GM18873 (cell line): ENCODE measurements around the gene TMEM119.

Experiments used
- ATAC-seq: cut with Tn5 transposase; IDR thresholded peaks from one replicate; pipeline ENCODE4 v1.9.1; 2021; ENCODE audit warnings: mild to moderate bottlenecking, moderate library complexity, moderate number of reproducible peaks; ENCODE audit not compliant: unreplicated experiment, low FRiP score

The TMEM119 gene

DNA sequence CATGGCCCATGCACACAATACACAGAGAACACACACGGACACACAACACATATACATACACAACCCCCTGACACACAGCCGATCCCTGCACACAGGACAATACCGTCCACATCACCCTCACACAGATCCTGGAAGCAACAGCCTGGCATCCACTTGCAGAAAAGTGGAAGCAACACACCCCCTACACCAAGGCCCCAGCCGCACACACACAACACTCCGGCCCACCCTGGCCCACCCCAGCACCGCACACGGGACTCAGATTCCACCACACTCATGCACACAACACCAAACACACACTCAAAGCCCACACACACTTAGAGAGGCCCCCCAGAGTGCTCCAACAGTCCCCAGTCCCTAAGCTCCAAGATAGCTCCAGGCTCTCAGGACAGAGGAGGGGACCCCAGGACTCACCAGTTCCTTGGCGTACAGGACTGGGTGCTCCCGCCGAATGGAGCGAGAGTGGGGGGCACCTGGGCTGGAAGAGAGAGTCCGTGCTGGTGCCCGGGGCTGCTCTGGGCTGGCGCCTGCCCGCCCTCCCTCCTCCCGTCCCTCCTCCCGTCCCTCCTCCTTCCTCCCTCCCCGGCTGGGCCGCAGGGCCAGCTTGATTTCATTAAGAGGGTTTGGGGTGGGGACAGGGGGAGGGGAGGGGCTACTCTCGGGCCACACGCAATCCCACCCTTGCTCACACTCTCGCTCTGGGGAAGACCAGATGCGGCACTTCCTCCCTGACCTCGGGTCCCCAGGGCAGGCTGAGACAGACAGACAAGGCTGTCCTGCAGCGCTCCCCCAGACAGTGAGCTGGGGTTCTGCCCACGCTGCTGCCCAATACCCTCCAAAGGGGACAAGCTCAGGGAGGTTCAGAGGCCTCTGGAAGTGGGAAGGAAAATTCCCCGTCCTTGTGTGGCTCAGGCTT lies at the start of gene TMEM119:
Gene TMEM119 (minus strand): TSS at position 526 of the 913 bp plus-strand sequence. CDS start 5,701 bp downstream, outside the sequence.
- no peak for ATAC-seq

DNA sequence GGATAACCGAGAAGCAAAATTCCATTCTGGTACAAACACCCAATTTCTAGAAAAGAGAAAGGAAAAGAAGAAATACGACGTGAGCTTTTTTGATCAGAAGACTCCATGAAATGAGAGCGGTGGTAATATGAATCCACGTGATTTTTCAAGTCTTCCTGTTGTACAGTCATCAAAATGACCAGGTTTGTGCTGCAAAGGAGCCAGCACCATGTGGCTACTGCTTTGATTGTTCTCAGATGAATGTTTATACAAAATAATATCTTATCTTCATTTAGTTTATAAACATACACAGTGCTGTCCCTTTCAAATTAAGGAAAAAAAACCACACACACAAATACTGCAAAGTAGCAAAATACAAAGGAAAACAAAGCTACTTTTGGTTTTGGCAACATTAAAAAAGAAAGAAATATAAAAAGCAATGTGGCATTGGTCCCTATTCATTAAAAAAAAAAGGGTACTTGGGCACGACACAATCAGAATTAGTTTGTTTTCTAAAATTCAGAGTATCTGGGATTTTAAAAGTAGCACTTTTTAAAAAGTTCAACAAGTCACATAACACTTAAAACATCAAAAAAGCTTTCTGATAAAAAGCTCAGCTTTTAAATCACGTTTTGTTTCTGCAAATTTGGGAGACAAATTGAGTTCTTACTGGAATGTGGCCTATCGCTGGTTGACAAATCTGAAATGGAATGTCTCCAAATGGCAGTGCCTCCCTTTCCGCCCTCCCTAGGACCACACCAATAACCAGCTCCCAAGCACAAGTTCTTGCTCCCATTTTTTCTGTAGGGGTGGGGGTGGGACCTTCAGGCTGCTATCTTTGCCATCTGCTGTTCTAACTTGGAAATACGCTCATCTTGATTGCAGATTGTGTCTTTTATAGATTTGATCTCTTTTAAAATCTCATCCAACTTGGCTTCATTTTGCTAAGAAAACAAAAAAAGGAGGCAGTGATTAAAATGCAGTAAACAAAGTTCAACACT lies 49.0 kb upstream of the TMEM119 start:
- no peak for ATAC-seq

DNA sequence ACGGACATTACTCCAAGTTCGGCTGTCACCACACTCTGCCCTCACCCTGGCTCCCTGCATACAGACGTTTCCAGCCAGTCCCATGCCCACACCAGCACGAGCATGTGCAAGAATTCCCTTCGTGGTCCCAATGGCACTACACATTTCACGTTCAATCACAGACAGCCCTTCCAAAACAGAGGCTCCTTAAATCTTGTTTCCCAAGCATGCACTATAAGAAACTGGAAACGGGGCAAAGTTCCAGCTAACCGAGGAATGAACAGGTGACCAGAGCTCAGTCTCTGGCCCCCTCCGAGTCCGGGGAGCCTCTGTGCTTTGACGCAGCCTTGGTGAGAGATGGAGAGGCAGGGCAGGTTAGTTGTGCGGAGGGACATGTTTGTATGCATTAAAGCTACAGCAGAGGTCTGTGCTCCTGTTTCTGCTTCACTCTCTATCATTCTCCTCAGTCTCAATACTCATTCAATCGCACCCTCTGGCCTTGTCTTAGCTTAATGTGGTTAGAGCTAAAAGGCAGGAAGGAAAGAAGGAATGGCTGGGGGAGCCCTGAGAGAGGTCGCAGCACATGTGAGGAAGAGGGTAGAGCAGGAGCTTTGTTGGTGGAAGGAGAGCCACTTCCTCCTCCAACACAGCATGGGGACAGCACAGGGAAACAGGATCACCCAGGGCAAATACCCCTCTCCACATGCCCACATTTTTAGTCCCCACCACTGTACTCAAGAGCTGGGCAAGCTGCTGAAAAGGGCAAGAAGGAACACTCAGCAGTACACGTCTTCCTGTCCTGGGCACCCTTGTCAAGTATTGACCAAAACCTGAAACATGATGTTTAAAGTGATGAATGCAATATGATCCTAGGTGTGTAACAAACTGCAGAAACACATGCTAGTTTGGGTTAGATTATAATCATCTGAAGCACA lies 48.1 kb upstream of the TMEM119 start:
- ATAC-seq = no peak

DNA sequence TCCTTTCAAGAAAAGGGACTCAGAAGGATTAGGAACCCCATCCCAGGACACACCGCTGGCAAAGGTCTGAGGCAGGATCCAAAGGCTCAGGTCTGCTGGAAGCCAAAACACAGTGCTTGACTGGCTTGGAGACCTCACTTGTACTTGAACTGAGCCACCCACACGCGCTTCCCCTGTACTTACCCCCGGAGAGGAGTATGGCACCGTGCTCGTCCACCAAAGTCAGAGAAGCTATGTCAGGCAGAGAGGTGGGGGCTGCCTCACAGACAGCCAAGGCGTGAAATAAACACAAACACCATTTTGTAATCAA lies 46.9 kb upstream of the TMEM119 start:
- no peak for ATAC-seq

- no peak for ATAC-seq
These were observed 46.3 kb upstream of the TMEM119 start for GRCh38 chr12:108643941-108644810.

DNA sequence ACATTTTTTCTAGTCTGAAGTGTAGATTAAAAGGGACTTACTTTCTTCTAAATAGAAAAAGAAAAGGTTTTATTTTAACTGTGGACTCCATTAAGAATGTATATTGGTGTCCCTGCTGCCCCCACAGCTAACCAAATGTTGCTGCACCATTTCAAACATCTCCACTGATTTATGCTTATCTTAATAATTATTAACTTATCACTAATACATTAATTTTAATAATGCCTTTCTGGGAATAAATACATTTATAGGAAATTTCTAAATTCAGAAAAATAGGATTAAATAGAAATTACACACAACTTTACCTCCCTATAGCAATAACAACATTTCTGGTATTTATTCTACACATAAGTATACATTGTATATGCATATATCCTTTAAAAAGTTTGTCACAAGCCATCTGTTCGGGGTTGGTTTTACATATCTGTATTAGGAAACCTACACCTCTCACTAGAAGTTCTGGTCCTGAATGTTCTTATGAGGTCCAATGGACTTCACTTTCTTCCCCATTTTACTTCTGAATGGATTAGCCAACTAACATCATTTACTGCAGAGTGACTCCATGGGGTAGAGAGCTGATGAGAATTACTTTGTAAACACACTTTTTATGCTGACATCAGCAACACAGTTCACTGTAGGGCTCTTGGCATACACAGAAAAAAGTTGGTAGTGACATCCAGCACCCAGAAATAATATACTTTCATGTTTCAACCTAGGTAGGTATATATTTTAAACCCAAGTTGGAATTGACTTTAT lies 45.2 kb upstream of the TMEM119 start:
- ATAC-seq = no peak

GRCh38 chr12:108642269-108642870 lies 44.5 kb upstream of the TMEM119 start:
- ATAC-seq = no peak

GRCh38 chr12:108641446-108642268 lies 43.8 kb upstream of the TMEM119 start:
- no peak for ATAC-seq

DNA sequence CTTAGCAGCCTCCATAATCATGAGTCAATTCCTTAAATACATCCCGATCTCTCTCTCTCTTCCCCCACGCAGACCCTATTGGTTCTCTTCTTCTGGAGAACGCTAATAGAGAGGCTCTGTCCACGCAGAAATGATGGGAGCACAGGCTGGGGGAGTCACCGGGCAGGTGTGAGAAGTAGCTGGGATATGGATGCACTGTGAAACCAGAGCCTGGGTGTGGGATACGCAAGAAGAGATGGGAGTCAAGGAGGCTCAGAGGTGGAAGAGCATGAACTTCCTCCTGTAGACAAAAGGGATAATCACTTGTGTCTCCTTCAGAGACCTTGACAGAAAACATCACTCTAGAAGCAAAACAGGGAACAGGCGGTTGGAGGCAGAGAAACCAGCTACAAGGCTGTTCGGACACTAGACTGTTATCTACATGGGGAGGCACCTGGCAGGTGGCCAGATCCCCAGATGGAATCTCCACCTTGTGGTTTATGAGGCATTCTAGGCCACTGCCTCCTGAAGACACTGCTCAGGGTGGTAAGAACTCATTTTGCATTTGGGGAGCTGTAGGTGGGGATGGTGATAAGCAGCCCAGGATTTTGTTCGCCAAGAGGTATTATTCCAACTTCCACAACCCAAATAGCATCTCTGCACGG lies 43.0 kb upstream of the TMEM119 start:
- ATAC-seq = no peak

DNA sequence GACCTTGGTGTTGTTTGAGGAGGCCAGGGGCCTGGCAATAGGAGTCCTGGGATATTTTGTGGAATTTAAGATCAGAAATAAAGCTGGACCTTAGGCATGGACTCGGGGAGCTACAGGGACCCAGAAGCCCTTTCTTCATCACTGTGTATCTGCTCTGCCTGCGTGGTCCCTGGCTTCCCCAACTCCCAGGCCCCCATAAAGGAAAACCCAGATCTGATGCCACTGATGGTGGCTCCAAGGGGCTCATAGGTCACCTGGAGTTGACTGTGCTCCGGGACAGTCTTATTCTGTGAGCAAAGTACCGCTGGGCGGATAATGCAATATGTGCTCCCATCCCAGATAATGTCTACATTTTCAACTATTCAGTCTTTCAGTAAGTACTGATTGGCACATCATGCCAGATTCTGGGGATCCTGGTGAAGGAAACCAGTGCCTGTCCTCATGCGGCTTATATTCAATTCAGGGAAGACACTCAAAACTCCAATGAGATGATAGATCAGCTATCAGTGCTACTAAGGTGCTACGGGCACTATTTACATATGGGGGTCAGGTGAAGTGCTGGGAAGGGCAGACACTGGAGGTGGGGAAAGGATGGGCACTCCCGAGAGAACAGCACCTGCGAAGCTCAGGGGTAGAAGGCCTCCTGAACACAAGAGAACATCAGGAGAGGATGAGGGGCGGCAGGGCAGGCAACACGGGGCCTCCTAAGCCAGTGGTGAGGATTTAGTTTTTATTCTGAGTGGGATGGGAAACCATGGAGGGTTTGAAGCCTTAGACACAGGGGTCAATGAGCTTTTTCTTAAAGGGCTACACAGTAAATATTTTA lies 41.3 kb upstream of the TMEM119 start:
- ATAC-seq = no peak

- ATAC-seq = no peak
These were observed 40.4 kb upstream of the TMEM119 start for GRCh38 chr12:108638141-108638827.

DNA sequence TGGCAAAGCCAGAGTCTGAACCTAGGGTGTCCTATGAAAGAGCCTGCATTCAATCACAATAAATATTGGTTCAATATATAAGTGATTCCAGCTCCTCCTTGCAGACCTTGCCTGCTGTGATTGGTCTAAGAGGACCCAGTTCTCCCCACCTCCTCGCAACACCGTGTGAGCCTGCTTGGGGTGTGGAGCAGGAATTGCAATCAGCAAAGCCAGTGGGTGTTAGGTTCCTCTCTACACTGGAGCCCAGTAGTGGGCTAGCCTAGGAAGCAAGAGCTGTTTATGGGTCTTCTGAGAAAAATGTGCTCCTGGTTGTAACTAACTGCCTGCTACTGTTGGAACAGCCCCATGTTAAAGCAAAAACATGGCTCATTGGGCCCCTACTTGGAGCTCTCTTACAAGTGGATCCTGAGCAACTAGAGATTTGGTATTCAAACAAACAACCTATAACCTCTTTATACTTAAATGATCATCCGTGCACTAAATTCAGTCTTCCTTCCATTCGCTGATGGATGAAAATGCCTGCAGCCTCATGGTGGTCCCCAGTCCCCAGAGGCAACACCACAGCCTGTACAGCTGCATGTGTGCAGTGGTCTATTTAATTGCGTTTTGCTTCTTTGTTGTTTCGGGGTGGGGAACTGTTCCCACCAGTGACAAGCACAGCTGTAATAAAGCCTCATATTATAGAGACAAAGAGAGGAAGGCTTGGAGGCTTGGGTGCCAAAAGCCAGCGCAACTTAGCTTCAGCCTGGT lies 39.5 kb upstream of the TMEM119 start:
- no peak for ATAC-seq

GRCh38 chr12:108635997-108636808 lies 38.3 kb upstream of the TMEM119 start:
- ATAC-seq = no peak
